ENCODE results near the gene RHOF.

RHOF gene

GRCh38 chr12:121804417-121805111 is 11.1 kb upstream of the RHOF start:
- DNase-seq (ENCODE audit: low read depth): peak; percentile 54

- no peak for DNase-seq (ENCODE audit: low read depth)
Observed at GRCh38 chr12:121803861-121804416, 10.5 kb upstream of the RHOF start, which contains the start of gene SETD1B. SETD1B (plus strand) TSS chr12:121804009; CDS start chr12:121804738, 729 bp downstream.

- peak; percentile 79 for DNase-seq (ENCODE audit: low read depth)
Observed at GRCh38 chr12:121802843-121803698, 9.6 kb upstream of the RHOF start.

GRCh38 chr12:121802485-121802842 is 9.0 kb upstream of the RHOF start:
- DNase-seq (ENCODE audit: low read depth): no peak

- DNase-seq (ENCODE audit: low read depth): no peak
Observed at GRCh38 chr12:121801595-121802484, 8.4 kb upstream of the RHOF start.

- DNase-seq (ENCODE audit: low read depth): peak; percentile 66
Observed at GRCh38 chr12:121800694-121801594, 7.5 kb upstream of the RHOF start.

GRCh38 chr12:121799842-121800693 is 6.6 kb upstream of the RHOF start:
- DNase-seq (ENCODE audit: low read depth): peak; percentile 78

GRCh38 chr12:121799156-121799841 is 5.8 kb upstream of the RHOF start:
- DNase-seq (ENCODE audit: low read depth): no peak

GRCh38 chr12:121798787-121799155 is 5.3 kb upstream of the RHOF start:
- DNase-seq (ENCODE audit: low read depth): no peak

GRCh38 chr12:121797937-121798786 is 4.7 kb upstream of the RHOF start:
- DNase-seq (ENCODE audit: low read depth): no peak

- DNase-seq (ENCODE audit: low read depth): no peak
Observed at GRCh38 chr12:121796855-121797751, 3.6 kb upstream of the RHOF start.

- peak; percentile 80 for DNase-seq (ENCODE audit: low read depth)
Observed at GRCh38 chr12:121795034-121795968, 1.8 kb upstream of the RHOF start.

- DNase-seq (ENCODE audit: low read depth): no peak
Observed at GRCh38 chr12:121794534-121795033, 1.1 kb upstream of the RHOF start.

- peak; percentile 93 for DNase-seq (ENCODE audit: low read depth)
Observed at GRCh38 chr12:121793838-121794533, 498 bp upstream of the RHOF start.

Measured in activated T-helper 9 cell treated with anti-CD3 and anti-CD28 coated beads, Interleukin-2, amount 50 U/mL, for 16 hours (primary cell).